Aortic smooth muscle cell (primary cell): ENCODE data around the gene EPDR1. TPM values are rescaled to one million over a fixed set of nuclear protein-coding genes. Genes with fewer than 3 reads are reported as not detected.

Source experiments
- total RNA-seq: library from RNA; depleted of rRNA; stranded (reverse); fragments of >200 nt; gene quantifications from 2 replicates; pipeline ENCODE4 v1.2.3, GENCODE V29; 2014

EPDR1 gene
- total RNA-seq = 51.2 and 99.0 TPM in 2 replicates

DNA sequence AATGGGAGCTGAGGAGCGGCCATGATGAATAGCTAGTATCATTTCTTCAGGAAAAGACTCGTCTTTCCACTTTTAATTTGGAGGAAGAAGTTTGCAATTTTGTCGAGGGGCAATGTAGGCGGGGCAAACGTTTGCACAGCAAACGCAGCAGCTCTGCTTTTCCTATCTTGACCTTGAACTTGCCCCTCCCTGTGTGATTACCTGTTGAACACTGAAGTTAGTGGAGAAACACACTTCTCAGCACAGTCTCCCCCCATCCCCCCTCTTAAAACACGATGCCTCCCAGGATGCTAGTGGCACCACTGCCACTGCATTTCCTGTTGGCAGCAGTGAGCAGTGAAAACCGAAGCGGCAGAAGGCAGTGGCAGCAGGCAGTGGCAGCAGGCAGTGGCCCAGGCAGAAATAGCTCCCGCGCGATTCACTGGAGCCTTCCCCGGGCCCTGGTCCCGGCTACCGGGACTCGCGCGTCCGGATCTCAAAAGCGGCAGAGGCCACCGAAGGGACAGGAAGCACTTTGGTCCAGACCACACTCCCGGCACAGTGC lies at the start of gene EPDR1:
Gene EPDR1, plus strand, starts transcription at position 336 of the 544 bp plus-strand sequence. CDS start 300 bp downstream, outside the sequence.

DNA sequence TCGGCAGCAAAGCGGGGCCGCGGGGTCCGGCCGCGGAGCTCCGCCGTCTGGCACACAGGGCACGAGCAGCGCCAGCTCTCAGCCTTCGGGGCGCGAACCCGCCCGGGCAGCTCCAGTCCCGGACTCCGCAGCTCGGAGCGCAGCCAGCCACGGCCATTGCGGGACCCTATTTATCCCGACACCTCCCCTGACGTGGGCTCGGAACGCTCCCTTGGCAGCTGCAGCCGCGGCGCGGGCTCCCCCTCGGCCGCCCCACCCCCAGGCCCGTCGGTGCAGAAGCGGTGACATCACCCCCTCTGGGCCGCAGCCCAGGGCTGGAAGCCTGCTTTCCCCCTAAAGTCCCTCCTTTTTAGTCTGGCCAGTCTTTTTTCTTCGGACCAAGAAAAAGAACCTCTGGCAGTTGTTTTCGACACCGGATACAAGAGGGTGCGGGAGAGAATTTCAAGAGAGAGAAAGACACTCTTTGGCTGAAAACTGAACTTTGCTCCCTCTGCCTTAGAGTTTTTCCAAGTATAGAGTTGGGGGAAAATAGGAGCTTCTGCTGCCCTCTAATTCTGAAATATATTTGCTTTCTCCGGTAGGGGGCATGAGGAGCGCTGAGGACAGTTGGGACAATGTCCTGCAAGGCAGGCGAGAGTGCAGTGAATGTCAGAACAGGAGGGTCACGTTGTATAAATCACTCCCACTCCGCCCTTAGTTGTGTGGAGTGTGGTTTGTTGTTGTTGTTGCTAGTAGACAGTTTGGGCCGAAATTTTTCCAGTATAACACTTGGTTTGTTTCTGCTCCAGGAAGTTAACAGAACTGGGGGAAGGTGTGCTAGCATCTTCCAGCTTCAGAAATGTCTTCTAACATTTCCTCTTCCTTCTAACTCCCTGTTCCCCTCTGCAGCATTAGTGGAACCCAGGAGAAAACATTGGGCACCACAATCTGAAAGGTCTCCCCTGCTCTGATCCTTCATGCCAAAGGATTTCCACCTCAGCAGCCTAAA lies 3.5 kb upstream of the EPDR1 start, which contains the start of gene SFRP4:
Gene SFRP4, minus strand, starts transcription at position 145 of the 988 bp plus-strand sequence. CDS start 280 bp downstream, outside the sequence.

Other genes with a start within 250 kb of the EPDR1 start
- not detected in 2 replicates for gene GPR141, start 236.9 kb upstream of the EPDR1 start, total RNA-seq
- gene NME8, start 72.0 kb upstream of the EPDR1 start, total RNA-seq = not detected in 2 replicates
- 13.7 and 35.0 TPM in 2 replicates for gene SFRP4, start 3.8 kb upstream of the EPDR1 start, total RNA-seq